BLaER1 (cell line): ENCODE data around the gene IRF6.

ENCODE experiments used
- H3K27ac ChIP-seq: shearing (Covaris generic); formaldehyde crosslinking; 2 replicates; pipeline ENCODE4 v1.8.1; 2022
- H3K27me3 ChIP-seq: shearing (Covaris generic); formaldehyde crosslinking; 2 replicates; pipeline ENCODE4 v1.8.1; 2022
- H3K36me3 ChIP-seq: shearing (Covaris generic); formaldehyde crosslinking; 2 replicates; pipeline ENCODE4 v1.8.1; 2022
- H3K4me1 ChIP-seq: shearing (Covaris generic); formaldehyde crosslinking; 2 replicates; pipeline ENCODE4 v1.8.1; 2022
- H3K4me2 ChIP-seq: shearing (Covaris generic); formaldehyde crosslinking; 2 replicates; pipeline ENCODE4 v1.8.1; 2022
- H3K4me3 ChIP-seq: shearing (Covaris generic); formaldehyde crosslinking; 2 replicates; pipeline ENCODE4 v1.8.1; 2022
- H3K9ac ChIP-seq: shearing (Covaris generic); formaldehyde crosslinking; 2 replicates; pipeline ENCODE4 v1.8.1; 2022
- H3K9me3 ChIP-seq: shearing (Covaris generic); formaldehyde crosslinking; 2 replicates; pipeline ENCODE4 v1.8.1; 2022
- H4K20me1 ChIP-seq: shearing (Covaris generic); formaldehyde crosslinking; 2 replicates; pipeline ENCODE4 v1.8.1; 2022
- Cebpa-rat ChIP-seq: shearing (Covaris generic); IDR thresholded peaks from 2 replicates; pipeline ENCODE4 v1.8.1; 2022

IRF6 gene

DNA sequence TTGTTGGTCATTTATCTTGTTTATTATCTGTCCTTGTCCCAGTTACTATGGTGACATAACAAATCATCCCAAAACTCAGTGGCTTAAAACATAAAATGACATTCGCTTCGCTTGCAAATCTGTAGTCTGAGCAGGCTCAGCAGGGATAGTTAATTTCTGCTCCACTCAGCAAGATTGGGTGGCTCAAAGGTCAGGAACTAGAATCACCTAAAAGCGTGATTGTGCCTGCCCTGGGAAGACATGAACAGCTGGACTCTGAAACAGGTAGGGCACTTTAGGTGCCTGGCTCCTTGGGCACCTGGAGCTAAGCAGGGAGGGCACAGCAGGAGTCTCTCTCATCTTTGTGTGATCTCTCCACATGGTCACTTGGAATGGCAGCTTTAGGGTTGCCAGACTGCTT lies 64.7 kb downstream of the IRF6 start:
- no peaks in the 10 kb centered on the region for H3K36me3 ChIP-seq
- H3K4me2 ChIP-seq, result no peak overlapping the region
- H3K27ac ChIP-seq, result no peak overlapping the region
- no peak for TF ChIP-seq Cebpa-rat
- no peak overlapping the region for H3K9ac ChIP-seq
- no peaks in the 10 kb centered on the region for H3K9me3 ChIP-seq
- no peaks in the 10 kb centered on the region for H3K27me3 ChIP-seq
- H4K20me1 ChIP-seq, result no peaks in the 10 kb centered on the region
- no peak overlapping the region for H3K4me3 ChIP-seq
- H3K4me1 ChIP-seq, result peaks cover 6% of the 10 kb centered on the region; the same call in 1 of the 2 replicates

DNA sequence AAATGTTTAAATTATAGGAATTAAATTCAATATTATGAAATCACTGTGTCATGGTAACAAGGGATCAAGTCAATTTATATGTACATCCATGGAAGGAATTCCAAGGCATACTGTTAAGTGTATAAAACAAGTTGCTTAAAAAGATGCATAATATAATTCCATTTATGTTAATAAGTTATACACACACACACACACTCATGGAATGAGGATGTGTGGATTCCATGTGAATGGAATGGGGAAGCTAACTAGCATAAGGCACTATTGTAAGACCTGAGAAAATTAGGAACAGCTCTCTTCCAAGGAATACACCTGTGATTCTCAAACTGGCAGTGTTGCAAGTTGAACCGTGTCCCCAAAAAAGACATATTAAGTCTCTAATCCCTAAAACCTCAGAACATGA lies 67.7 kb downstream of the IRF6 start:
- no peak for TF ChIP-seq Cebpa-rat
- Histone ChIP-seq H3K36me3 (no peaks in the 10 kb centered on the region), H3K4me2 (no peak overlapping the region), H3K9ac (no peak overlapping the region), H3K4me3 (no peak overlapping the region), H3K9me3 (no peaks in the 10 kb centered on the region), H3K27me3 (no peaks in the 10 kb centered on the region), H3K4me1 (peaks cover 12% of the 10 kb centered on the region), H4K20me1 (no peaks in the 10 kb centered on the region), H3K27ac (no peak overlapping the region)

DNA sequence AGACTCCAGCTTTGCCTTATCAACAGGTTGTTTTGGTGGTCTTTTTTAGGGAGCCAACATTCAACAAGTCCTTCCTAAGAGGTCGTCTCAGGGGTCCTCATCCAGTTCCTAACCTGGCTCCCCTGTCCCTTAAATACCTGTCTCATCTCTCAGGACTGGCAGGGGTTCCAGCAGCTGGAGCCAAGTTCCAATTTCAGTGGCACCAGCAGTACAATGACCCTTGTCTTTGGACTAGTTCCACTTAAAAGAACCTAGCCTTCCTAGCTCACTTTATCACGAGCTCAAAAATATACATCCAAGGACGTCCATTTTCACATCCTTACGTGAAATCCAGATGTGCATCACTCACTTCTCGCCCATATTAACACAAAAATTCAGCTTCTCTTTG lies 68.8 kb downstream of the IRF6 start:
- Histone ChIP-seq H3K27me3 (no peaks in the 10 kb centered on the region), H4K20me1 (no peaks in the 10 kb centered on the region), H3K27ac (no peak overlapping the region), H3K9me3 (no peaks in the 10 kb centered on the region), H3K9ac (no peak overlapping the region), H3K36me3 (no peaks in the 10 kb centered on the region), H3K4me3 (no peak overlapping the region), H3K4me1 (peaks cover 6% of the 10 kb centered on the region; the same call in 1 of the 2 replicates), H3K4me2 (no peak overlapping the region)
- no peak for TF ChIP-seq Cebpa-rat

GRCh38 chr1:209736490-209737117 lies 69.3 kb downstream of the IRF6 start:
- no peak overlapping the region for H3K27ac ChIP-seq
- no peaks in the 10 kb centered on the region for H3K9me3 ChIP-seq
- H3K4me2 ChIP-seq, result no peak overlapping the region
- H3K36me3 ChIP-seq, result no peaks in the 10 kb centered on the region
- H3K9ac ChIP-seq, result no peak overlapping the region
- no peaks in the 10 kb centered on the region for H3K27me3 ChIP-seq
- no peak for TF ChIP-seq Cebpa-rat
- H3K4me3 ChIP-seq, result no peak overlapping the region
- peaks cover 6% of the 10 kb centered on the region; the same call in 1 of the 2 replicates for H3K4me1 ChIP-seq
- H4K20me1 ChIP-seq, result no peaks in the 10 kb centered on the region
